ENCODE data around the gene RUVBL2. TPM values are rescaled to one million over a fixed set of nuclear protein-coding genes. Genes with fewer than 3 reads are reported as not detected.

RUVBL2 gene
- total RNA-seq = 190 and 270 TPM in 2 replicates

GRCh38 chr19:48993175-48994034 is at the start of gene RUVBL2, which contains the start of gene GYS1:
TSS of gene RUVBL2 (plus strand) at chr19:48993887. CDS start at chr19:48993912, 25 bp downstream.
TSS of gene GYS1 (minus strand) at chr19:48993309. CDS start at chr19:48993112, 197 bp downstream.

GRCh38 chr19:48954595-48955307 is 38.9 kb upstream of the RUVBL2 start, which contains the start of gene BAX:
TSS of gene BAX (plus strand) at chr19:48954875. CDS start at chr19:48954929, 54 bp downstream.

GRCh38 chr19:48965040-48965805 is 28.5 kb upstream of the RUVBL2 start, which contains the start of gene FTL:
TSS of gene FTL (plus strand) at chr19:48965309. CDS start at chr19:48965508, 199 bp downstream.

GRCh38 chr19:49017041-49017665 is 23.5 kb downstream of the RUVBL2 start, which contains the start of gene LHB:
TSS of gene LHB (minus strand) at chr19:49017091. CDS start at chr19:49017081, 10 bp downstream.

GRCh38 chr19:49024233-49024632 is 30.5 kb downstream of the RUVBL2 start, which contains the start of gene CGB3:
TSS of gene CGB3 (minus strand) at chr19:49024333. CDS start at chr19:49023971, 362 bp downstream.

GRCh38 chr19:49031642-49032301 is 38.1 kb downstream of the RUVBL2 start, which contains the start of gene CGB2:
TSS of gene CGB2 (plus strand) at chr19:49031890. CDS start at chr19:49032096, 206 bp downstream.

GRCh38 chr19:49036815-49037214 is 43.1 kb downstream of the RUVBL2 start, which contains the start of gene CGB1:
TSS of gene CGB1 (minus strand) at chr19:49036895. CDS start at chr19:49036711, 184 bp downstream.

GRCh38 chr19:49043548-49043947 is 49.9 kb downstream of the RUVBL2 start, which contains the start of gene CGB5:
TSS of gene CGB5 (plus strand) at chr19:49043848. CDS start at chr19:49044210, 362 bp downstream.

GRCh38 chr19:49049011-49049410 is 55.3 kb downstream of the RUVBL2 start, which contains the start of gene CGB8:
TSS of gene CGB8 (minus strand) at chr19:49049111. CDS start at chr19:49048739, 372 bp downstream.

GRCh38 chr19:49057636-49058234 is 64.0 kb downstream of the RUVBL2 start, which contains the start of gene CGB7:
TSS of gene CGB7 (minus strand) at chr19:49057749. CDS start at chr19:49055375, 2,374 bp downstream.

GRCh38 chr19:49064768-49065611 is 71.3 kb downstream of the RUVBL2 start, which contains the start of gene NTF4:
TSS of gene NTF4 (minus strand) at chr19:49064818. CDS start at chr19:49061997, 2,821 bp downstream.

Other genes with a start within 250 kb of the RUVBL2 start
- gene IZUMO1, start 247.0 kb upstream of the RUVBL2 start, total RNA-seq = not detected in 2 replicates
- gene FUT1, start 241.2 kb upstream of the RUVBL2 start, total RNA-seq = 0.25 and 0.26 TPM in 2 replicates
- not detected in 2 replicates for gene FGF21, start 238.4 kb upstream of the RUVBL2 start, total RNA-seq
- 25.0 and 27.4 TPM in 2 replicates for gene BCAT2, start 182.9 kb upstream of the RUVBL2 start, total RNA-seq
- gene HSD17B14, start 157.4 kb upstream of the RUVBL2 start, total RNA-seq = 1.2 and 4.5 TPM in 2 replicates
- gene PLEKHA4, start 125.3 kb upstream of the RUVBL2 start, total RNA-seq = 17.2 and 18.3 TPM in 2 replicates
- gene PPP1R15A, start 121.5 kb upstream of the RUVBL2 start, total RNA-seq = 57.1 and 97.7 TPM in 2 replicates
- gene TULP2, start 95.1 kb upstream of the RUVBL2 start, total RNA-seq = under 0.01 TPM in 1 of 2 replicates, not detected in the other
- gene NUCB1, start 93.6 kb upstream of the RUVBL2 start, total RNA-seq = 169 and 221 TPM in 2 replicates
- 0.12 TPM in 1 of 2 replicates, not detected in the other for gene DHDH, start 60.2 kb upstream of the RUVBL2 start, total RNA-seq
- 48.5 and 68.4 TPM in 2 replicates for gene BAX, start 39.0 kb upstream of the RUVBL2 start, total RNA-seq
- gene FTL, start 28.6 kb upstream of the RUVBL2 start, total RNA-seq = 2,006 and 2,638 TPM in 2 replicates
- gene GYS1, start 578 bp upstream of the RUVBL2 start, total RNA-seq = 32.5 and 37.1 TPM in 2 replicates
- gene LHB, start 23.2 kb downstream of the RUVBL2 start, total RNA-seq = not detected in 2 replicates
- not detected in 2 replicates for gene CGB3, start 30.4 kb downstream of the RUVBL2 start, total RNA-seq
- not detected in 2 replicates for gene CGB2, start 38.0 kb downstream of the RUVBL2 start, total RNA-seq
- gene CGB1, start 43.0 kb downstream of the RUVBL2 start, total RNA-seq = not detected in 2 replicates
- not detected in 2 replicates for gene CGB5, start 50.0 kb downstream of the RUVBL2 start, total RNA-seq
- not detected in 2 replicates for gene CGB8, start 55.2 kb downstream of the RUVBL2 start, total RNA-seq
- not detected in 2 replicates for gene CGB7, start 63.9 kb downstream of the RUVBL2 start, total RNA-seq
- not detected in 2 replicates for gene NTF4, start 70.9 kb downstream of the RUVBL2 start, total RNA-seq
- not detected in 2 replicates for gene KCNA7, start 78.8 kb downstream of the RUVBL2 start, total RNA-seq
- 143 and 151 TPM in 2 replicates for gene SNRNP70, start 91.6 kb downstream of the RUVBL2 start, total RNA-seq
- gene LIN7B, start 120.5 kb downstream of the RUVBL2 start, total RNA-seq = 13.0 and 15.6 TPM in 2 replicates
- 1.1 and 1.2 TPM in 2 replicates for gene C19orf73, start 125.3 kb downstream of the RUVBL2 start, total RNA-seq
- 1.8 and 2.1 TPM in 2 replicates for gene PPFIA3, start 125.7 kb downstream of the RUVBL2 start, total RNA-seq
- 0.26 and 1.2 TPM in 2 replicates for gene HRC, start 161.5 kb downstream of the RUVBL2 start, total RNA-seq
- 20.5 and 33.0 TPM in 2 replicates for gene TRPM4, start 163.9 kb downstream of the RUVBL2 start, total RNA-seq

All from aortic smooth muscle cell (primary cell).